IPS-18c (cell line): ENCODE data around the gene RBM39.

Experiments used
- H3K4me3 ChIP-seq: 2 replicates; pipeline ENCODE4 v1.7.0; 2013; ENCODE audit warnings: low read depth, mild to moderate bottlenecking, low read length, moderate library complexity; ENCODE audit not compliant: insufficient read depth
- H3K9me3 ChIP-seq: one replicate; pipeline ENCODE4 v1.6.1; 2013; ENCODE audit warnings: mild to moderate bottlenecking, low read length, moderate library complexity; ENCODE audit not compliant: control insufficient read depth, insufficient read depth

The RBM39 gene

DNA sequence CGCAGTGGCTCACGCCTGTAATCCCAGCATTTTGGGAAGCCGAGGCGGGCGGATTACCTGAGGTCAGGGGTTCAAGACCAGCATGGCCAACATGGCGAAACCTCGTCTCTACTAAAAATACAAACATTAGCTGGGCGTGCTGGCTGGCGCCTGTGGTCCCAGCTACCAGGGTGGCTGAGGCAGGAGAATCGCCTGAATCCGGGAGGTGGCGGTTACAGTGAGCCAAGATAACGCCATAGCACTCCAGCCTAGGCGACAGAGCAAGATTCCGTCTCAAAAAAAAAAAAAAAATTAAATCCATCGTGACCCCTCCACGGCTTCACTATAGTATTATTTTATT, 76.1 kb downstream of the RBM39 start:
- no peaks in the 10 kb centered on the region for H3K9me3 ChIP-seq

DNA sequence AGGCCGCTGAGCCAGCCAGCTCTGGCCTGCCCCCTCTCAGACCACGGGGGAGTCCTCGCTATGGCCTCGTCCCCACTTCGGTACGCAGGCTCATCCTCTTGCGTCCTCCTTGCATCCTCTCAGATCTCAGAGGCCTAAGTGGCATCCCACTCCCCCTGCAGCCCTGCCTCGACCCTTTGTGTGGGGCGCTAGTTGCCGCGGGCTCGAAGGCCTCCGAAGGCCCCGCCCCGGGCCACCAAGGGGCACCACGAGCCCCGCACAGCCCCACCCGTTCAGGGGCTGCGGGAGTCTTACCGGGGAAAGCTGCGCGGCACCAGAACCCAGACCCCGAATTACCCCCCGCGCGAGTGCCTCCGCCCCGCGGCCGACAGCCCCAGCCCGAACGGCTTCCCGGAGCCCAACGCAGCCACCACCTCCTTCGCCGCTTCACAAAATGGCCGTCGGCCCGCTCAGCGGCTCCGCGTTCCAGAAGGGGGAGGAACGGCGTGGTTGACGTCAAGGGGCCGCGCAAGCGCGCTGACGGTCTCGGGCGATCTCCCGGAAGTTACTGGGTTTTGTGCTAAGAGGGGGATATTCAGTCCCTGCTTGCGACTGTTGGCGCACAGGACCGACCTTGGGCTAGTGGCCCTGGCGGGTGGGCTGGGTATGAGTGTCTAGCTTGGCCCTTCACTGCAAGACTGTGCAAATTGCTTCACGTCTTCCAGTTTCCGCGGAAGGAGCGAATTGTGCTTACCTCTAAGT, 77.4 kb downstream of the RBM39 start, which contains the start of the genes CPNE1 and RBM12:
Gene CPNE1 (minus strand): TSS at position 435 of the 741 bp plus-strand sequence. CDS start 31,977 bp downstream, outside the sequence.
Gene RBM12 (minus strand): TSS at position 435 of the 741 bp plus-strand sequence. CDS start 9,578 bp downstream, outside the sequence.
- Histone ChIP-seq H3K9me3 (no peaks in the 10 kb centered on the region), H3K4me3 (peak within 1 kb of the TSS; percentile 84)

More for the DNA sequence above, 76.1 kb downstream of the RBM39 start:
- H3K4me3 ChIP-seq, result no peak overlapping the region

DNA sequence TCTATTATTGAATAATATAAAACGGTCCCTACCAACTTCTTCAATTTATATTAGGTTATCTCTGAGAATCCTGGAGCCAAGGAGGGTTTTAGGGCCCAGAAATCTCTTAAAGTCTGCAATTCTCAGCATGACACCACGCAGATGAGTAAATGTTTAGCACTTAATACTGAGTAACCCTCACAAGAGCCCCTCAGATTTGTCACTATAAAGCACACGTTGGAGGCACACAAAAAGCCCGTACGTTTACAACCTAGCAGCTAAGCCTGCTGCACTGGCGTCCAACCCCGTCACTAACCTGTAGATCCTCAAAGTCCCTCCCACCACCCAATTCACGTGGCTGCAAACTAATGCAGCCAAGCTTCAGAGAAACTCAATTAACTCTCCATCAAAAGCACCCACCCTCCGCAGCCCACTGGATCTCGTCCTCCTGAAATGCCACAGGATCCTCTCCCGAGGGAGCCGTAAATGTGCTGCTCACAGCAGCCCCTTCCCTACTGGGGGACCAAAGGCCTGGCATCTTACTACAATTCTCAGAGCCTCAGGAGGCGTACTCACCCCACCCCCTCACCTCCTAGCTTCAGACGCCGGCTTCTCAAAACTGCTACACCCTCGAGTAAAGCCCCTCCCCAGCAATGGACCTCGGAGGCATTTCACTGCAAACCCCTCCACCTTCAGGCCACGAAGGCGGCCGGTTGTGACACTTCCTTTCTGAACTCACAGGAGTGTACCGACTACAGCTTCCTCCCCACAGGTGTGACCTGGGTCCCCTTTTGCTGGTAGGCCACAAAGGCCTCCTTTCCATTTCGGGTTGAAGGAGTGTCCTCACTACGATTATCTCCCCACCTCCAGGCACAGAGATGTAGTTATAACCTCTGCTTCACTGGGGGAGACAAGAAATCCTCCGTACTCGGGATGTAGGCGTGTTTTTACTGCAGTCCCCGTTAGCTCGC, 78.3 kb downstream of the RBM39 start:
- H3K9me3 ChIP-seq, result no peaks in the 10 kb centered on the region
- H3K4me3 ChIP-seq, result peak overlapping the region; percentile 84

DNA sequence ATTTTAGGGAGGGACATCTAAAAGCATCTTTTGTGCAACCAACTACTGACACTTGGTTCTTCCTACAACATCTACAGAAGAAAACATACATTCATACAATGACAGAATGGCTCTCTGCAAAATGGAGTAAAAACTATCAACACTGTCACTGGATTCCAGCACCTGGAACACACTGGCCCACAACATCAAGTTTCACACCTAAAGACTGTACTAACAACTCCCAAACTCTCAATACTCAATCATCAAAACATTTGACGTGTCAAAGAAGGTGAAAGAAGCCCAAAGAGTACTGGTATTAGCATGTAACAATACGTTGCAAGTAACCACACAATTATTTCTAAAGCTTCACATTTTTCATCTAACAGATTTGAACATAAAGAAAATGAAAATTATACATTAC, 79.5 kb downstream of the RBM39 start:
- peak overlapping the region; percentile 38 for H3K4me3 ChIP-seq
- H3K9me3 ChIP-seq, result no peaks in the 10 kb centered on the region

DNA sequence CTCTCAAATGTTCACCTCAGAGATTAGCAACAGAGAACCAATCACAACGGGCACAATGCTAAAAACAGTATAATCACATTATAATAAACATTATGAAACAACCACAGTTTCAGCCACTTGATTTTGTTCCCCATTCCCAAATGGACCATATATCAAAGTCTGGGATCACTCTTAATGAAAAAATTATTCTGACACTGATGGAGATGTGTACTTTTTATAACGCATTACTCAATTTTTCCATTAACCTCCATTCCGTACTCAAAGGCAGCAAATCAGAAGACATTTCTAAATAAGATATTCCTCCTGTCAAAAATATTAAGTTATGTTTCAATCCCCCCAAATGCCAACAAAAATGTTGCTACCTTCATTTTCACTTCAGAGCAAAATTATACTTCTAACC, 80.2 kb downstream of the RBM39 start:
- H3K4me3 ChIP-seq, result no peak overlapping the region
- H3K9me3 ChIP-seq, result no peaks in the 10 kb centered on the region

DNA sequence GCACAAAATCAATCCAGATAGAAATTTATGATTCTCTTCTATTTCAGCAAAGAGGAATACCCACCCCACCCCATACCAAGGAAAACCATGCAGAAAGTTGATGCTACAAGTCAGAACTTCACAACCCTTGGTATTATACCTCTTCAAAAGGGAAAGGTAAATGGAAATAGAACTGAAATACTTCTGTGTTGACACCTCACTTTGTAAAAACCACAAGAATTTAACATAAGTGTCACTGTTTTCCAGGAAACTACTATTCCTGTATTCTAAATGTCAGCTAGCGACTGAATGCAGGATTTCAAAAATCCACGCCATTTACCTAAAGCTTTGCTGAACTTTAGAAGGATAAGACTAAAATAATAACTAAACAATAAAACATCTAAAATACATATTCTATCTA, 81.0 kb downstream of the RBM39 start:
- H3K4me3 ChIP-seq, result no peak overlapping the region

DNA sequence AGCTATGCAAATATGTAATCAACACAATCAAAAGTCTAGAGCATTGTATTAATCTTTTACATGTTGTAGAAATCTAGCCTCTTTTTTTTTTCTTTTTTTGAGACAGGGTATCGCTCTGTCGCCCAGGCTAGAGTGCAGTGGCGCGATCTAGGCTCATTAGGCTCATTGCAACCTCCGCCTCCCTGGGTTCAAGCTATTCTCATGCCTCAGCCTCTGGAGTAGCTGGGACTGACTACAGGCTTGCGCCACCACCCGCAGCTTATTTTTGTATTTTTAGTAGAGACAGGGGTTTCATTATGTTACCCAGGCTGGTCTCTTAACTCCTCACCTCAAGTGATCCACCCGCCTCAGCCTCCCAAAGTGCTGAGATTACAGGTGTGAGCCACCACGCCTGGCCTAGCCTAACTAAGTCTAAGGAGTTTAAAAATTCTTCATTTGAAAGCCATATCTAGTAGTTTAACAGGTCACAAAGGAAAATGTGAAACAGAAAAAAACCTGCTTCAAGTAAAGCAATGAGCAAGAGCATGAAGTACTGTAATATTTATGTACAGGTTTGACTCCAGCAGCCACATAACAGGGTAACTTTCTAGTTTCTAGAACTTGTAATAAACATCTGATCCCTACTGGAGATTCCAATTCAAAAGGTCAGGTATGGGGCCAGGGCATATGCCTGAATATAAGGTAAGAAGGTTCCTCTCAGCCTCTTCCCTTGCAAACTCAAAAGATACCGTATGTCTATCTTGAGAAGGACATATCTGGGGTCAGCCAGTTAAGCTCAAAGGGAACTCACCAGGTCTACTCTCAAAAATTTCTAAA, 81.7 kb downstream of the RBM39 start:
- H3K9me3 ChIP-seq, result no peaks in the 10 kb centered on the region
- H3K4me3 ChIP-seq, result no peak overlapping the region

More for the DNA sequence above, 81.0 kb downstream of the RBM39 start:
- no peaks in the 10 kb centered on the region for H3K9me3 ChIP-seq

DNA sequence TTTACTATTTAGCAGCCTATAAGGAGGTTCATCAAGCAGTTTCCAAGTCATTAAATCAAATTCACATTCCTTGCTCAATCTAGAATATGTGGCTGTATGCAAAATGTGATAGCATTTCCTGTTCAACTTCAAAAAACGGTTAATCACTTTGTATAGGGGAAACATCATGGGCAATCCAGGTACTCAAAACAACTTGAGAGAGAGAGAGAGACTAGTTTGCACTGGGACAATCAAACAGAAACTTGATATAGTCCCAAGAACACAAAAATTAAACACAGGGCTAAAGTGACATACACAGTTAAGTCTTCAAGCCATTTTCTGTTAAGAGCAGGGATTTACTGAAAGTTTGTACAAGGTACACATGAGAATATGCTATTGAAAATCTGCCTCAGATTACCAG, 84.8 kb downstream of the RBM39 start:
- no peak overlapping the region for H3K4me3 ChIP-seq

DNA sequence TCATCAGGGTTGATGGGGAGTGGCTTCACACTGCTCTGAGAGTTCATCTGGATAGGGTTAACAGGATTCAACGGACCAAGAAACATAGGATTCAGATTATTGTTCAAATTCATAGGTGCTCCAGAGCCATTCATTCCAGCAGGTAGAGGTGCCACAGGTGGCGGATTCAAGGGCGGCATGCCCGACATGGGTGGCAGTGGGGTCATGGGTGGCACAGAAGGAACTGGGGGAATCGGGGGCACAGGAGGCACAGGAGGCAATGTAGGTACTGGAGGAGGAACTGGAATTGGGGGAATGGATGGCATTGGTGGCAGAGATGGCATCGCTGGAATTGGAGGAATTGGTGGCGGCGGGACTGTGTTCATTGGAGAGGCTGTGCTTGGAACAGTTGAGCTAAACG, 87.6 kb downstream of the RBM39 start:
- Histone ChIP-seq H3K9me3 (no peaks in the 10 kb centered on the region), H3K4me3 (no peak overlapping the region)

More for the DNA sequence above, 84.8 kb downstream of the RBM39 start:
- no peaks in the 10 kb centered on the region for H3K9me3 ChIP-seq

DNA sequence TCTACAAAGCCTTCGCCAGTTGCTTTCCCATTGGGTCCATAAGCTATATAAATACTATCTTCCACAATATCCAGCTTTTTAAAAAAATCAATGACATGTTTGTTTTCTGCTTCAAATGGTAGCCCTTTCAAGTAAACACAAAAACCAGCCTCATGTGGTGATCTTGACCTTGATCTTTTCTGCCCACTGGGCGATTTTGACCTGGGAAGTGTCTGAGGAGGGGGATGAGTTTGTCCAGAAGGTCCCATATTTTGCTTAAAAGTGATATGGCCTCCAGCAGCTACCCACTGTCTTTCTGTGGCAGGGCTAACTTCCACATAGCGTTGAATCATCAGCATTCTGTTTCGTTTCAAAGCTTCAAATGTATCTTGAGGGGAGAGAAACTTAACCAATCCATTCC, 88.2 kb downstream of the RBM39 start:
- no peak overlapping the region for H3K4me3 ChIP-seq

More for the DNA sequence above, 88.2 kb downstream of the RBM39 start:
- no peaks in the 10 kb centered on the region for H3K9me3 ChIP-seq
